ENCODE measurements around the gene MN1.

DNA sequence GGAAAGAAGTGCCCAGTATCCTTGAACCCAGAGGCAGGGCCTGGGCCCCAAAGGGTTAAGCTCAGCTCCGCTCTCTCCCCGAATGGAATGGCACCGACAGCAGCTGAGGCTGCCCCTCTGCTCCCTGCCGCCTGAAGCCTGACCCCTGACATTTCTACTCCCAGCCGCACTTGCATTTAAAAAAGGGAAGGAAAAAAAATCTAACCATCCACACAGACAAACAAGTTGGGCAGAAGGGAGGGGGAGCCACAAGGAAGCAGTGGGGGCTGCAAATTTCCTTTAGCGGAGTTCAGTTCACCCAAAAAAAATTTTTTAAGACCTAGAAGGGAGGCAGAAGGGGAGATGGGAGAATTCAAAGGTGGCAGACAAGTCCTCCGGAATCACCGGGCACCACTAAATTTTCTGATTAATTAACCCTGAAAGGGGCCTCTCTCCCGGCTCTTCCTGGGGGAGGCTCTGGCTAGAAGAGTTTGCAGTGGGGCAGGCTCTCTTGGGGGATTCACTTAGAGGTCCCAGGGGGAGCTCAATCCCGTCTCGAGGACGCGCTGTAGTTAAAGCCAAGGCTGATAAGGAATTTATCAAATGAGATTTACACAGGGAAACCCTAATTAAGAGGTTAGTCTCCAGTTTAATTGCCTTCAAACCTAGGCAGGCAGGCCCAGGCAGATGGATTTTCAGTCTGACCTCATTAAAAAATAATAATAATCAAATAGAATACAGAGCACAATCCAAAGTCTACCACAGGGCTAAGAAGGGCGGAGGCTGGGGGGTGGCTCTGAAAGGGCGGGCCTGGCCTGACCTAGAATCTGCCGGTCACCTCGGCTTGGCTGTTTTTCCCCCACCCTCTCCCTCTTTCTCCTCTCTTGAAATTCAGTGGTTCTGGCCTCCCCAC lies 25.6 kb downstream of the MN1 start:
- TF ChIP-seq POLR2A (IDR thresholded peaks at IDR 0.05) = no peak
- TF ChIP-seq, protein P1, sequence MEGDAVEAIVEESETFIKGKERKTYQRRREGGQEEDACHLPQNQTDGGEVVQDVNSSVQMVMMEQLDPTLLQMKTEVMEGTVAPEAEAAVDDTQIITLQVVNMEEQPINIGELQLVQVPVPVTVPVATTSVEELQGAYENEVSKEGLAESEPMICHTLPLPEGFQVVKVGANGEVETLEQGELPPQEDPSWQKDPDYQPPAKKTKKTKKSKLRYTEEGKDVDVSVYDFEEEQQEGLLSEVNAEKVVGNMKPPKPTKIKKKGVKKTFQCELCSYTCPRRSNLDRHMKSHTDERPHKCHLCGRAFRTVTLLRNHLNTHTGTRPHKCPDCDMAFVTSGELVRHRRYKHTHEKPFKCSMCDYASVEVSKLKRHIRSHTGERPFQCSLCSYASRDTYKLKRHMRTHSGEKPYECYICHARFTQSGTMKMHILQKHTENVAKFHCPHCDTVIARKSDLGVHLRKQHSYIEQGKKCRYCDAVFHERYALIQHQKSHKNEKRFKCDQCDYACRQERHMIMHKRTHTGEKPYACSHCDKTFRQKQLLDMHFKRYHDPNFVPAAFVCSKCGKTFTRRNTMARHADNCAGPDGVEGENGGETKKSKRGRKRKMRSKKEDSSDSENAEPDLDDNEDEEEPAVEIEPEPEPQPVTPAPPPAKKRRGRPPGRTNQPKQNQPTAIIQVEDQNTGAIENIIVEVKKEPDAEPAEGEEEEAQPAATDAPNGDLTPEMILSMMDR (IDR thresholded peaks at IDR 0.05) = no peak
